ENCODE data around the gene RAB27A.
"Not testable (repeated sequence)": the region's sequence is repeated elsewhere in the genome, so short reads cannot be mapped to it uniquely, and the experiment has no call there.

The RAB27A gene

DNA sequence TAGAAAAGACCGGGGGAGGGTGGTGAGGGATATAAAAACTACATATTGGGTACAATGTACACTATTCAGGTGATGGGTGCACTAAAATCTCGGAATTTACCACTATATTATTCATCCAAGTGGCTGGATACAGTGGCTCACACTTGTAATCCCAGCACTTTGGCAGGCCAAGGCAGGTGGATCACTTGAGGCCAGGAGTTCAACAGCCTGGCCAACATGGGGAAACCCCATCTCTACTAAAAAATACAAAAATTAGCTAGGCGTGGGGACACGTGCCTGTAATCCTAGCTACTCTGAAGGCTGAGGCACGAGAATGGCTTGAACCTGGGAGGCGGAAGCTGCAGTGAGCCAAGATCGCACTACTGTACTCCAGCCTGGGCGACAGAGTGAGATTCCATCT is 37.4 kb downstream of the RAB27A start:
- not testable (repeated sequence) for DNase-seq

DNA sequence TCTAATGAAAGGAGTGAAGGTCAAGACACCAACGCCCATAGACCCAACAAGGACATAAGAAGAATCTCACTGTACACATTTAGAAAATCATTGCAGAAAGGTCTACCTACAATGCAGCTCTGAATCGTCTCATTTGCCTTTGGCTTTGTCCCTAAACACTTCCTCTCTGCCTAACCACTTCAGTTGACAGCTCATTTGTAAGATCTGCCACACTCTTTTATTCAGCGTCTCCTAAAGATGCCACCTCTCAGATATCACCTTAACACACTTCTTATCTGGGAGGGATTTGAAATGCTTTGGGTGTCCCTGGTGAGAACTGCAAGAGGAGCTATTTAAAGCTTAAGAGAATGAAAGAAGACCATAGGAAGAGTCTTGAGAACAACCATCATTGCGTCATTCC is 38.7 kb downstream of the RAB27A start:
- DNase-seq: no peak

DNA sequence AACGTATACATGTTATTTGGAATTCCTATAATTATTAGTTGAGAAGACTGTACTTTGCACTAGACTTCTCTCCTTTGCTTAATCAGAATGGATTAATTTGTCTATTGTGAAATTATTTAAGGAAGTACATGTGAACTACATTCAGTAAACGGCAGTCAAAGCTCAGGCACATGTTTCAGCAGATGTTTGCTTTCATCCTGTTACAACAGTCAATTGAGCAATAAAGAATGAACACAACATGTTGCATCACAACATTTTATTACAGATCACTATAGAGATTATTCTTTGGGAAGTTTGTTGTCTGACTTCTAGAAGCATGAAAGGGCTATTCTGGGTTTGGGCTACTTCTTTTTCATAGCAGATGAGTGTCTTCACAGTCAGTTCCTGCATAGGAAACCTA is 39.2 kb downstream of the RAB27A start:
- no peak for DNase-seq

DNA sequence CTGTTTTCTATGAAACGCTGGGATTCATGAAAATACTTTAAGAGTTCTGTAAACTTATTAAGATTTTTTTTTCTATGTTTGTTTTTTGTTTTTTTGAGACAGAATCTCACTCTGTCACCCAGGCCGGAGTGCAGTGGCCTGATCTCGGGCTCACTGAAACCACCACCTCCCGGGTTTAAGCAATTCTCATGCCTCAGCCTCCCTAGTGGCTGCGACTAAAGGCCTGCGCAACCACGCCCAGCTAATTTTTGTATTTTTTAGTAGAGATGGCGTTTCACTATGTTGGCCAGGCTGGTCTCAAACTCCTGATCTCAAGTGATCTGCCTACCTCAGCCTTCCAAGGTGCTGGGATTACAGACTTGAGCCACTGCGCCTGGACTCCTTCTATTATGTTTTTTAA is 39.7 kb downstream of the RAB27A start:
- DNase-seq: not testable (repeated sequence)

DNA sequence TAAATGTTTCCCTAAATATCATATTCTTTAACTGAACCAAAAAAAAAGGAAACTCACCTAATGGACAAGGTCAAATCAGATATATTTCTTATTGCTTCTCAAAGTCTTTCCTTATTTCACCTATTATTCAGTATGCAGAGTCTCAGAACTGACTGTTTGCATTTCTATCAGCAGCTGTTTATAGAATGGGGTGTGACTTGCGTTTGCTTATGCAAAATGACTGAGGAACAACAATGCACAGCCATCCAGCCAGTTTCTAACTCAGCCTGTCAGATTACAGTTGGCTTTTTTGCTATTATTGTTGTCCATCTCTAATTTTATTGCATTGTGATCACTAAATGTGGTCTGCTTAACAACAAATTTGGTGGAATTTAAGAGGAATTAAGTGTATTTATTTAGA is 40.7 kb downstream of the RAB27A start:
- DNase-seq: no peak

DNA sequence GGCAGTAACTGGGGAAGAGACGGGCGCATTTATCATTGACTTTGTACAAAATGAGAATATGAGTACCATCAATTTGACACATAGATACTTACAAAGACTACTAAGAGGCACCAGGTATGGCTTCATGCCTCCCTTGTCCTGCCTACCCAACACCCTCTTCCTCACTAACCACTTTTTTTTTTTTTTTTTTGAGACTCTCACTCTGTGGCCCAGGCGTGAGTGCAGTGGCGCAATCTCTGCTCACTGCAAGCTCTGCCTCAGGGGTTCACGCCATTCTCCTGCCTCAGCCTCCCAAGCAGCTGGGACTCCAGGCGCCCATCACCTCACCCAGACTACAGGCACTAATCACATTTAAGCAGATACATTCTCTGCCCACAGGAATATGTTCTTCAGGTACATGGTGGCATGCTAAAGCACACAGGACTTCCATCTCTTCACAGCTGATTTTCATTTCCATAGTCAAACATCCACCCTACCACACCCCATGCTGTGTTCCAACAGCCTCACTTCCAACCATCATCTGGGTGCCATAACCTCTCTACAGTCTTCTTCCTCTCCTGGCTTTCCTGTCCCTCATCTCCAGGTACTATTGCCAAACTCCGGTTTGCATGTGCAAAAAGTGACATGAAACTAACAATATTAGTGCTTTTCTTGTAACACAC is 41.7 kb downstream of the RAB27A start:
- DNase-seq: no peak

DNA sequence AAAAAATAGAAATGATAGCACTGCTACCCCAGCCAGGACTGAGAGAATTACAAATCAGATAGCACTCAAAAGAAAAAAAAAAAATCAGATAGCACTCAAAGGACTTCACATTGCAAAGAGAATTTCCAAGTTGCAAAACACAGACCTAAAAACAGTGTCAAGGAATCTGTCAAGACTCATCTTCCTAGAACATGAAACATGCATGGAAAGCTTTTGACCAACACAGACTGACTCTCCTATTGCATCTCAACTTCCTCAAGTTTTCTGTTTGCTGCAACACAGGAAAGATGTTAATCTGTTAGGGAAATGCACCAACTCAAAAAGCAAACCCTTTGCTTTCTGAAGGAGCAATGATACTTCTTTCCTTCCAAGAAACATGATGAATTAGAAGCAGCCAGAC is 42.3 kb downstream of the RAB27A start:
- DNase-seq: no peak

DNA sequence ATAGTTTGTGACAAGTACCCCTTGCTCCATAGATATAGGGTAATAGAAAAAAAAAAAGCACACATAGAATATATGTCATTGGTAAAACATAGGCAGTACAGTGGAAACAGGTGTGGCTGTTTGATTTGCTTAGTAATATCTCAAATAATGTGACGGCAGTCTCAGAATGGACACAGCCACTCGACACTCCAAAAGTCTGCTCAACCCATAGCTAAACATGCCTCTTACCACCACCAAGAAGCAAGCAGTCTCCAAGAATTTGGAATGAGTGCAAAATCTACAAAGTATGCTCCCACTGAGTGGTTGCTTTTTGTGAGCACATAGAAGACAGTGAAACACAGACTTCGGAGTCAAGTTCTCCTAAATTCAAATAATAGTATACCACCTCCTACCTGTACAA is 43.0 kb downstream of the RAB27A start:
- DNase-seq: no peak

DNA sequence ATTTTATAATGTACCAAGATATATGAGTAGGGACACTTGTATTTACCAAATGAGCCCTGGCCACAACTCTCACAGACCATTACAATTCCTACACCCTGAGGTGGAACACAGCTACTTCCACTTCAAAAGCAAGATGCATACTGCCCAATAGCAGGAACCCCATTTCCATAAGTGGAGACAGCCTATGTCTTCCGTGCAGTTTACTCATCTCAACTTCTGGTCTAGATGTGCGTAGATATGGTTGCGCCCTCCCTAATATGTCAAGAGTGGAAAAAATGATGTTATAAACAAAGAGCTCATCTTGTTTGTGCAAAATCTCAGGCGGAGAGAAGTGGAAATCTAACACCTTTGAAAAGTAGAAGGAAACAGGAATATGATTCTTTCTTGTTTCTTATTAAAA is 44.6 kb downstream of the RAB27A start:
- no peak for DNase-seq

DNA sequence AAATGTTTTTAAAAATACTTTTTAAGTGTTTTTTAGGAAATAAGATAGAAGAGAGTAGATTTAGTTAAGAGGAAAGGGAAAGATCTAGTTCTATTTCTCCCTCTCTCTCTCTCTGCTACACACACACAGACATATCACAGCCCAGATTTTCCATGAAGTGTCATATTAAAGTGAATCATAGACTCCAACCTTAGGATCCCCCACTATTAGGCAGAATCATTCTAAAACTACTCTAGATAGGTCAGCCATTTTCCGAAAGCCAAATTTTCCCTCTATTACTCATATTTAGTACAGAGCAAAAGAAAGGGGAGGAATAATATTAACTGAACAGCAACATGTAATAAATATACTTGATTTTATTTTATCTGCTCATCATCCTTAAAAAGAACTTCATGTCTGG is 47.7 kb downstream of the RAB27A start:
- DNase-seq: no peak

DNA sequence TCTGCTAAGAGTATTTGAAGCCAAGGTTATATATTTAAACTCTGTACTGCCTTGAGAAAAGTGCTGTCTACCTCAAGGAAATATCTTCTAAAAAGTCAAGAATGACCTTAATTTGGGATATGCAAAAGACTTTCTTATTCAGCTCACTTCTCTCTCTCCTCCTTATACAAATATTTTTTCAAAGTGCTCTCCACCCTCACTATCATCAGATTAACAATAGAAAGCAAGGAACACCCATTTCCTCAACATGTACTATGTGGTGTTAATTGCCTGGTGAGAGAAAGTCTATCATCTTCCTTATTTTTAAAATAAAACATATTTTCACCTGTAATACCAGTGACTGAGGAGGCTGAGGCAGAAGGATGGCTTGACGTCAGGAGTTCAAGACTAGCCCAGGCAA is 48.4 kb downstream of the RAB27A start:
- no peak for DNase-seq

DNA sequence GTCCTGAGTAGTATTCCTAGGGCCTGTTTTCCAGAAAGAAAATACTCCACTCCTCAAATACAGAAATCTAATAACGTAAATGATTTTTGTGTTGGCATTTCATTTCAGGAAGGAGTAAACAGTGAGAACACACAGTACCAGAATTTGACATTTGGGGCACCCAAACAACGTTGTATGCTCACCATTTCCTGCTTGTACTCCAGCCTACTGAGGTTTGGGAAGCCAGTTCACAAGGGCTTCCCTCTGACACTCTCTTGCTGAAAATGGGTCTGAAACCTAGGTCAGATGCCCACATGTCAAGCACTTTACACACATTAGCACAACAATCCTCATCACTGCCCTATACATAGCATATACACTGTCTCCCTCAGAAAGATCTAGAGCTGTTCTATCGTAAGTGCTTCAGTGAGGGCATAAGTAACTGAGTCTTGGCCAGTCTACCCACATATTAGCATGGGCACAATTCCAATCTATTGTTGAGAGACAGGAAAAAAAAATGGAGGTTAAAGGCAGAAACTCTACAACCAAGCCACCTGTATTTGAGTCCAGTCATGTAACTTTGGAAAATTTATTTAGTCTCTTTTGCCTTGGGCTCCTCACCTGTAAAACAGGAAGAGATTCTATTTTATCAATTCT is 49.4 kb downstream of the RAB27A start:
- DNase-seq: no peak

DNA sequence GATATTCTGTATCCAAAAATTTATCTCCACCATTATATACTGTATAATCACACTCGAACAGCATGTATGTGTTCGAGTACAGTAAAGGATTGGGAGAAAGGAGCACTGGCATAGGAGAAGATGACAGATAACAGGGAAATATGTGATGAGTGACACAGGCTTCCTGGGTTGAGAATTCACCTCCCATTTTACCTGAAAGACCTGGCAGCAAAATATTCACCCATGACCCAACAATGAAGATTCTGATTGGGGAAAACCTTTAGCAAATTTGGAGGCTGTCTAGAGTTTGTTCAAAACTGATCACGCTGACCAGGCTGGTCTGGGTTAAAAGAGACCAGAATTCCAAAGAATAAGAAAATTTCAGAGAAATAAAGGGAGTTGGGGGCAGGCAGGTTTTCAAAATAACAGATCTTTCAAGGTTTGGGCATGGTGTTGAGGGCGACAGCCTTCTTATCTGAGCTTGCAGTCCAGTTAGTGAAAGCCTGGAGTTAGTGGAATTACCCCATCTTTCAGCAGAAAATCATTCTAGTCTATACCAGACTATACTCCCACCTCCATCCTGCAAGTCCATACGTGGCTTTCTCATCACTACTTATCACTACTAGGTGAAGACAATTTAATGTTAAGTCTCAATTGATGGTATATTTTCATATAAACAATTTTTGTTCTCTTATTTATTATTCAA is 50.0 kb downstream of the RAB27A start:
- DNase-seq: no peak

DNA sequence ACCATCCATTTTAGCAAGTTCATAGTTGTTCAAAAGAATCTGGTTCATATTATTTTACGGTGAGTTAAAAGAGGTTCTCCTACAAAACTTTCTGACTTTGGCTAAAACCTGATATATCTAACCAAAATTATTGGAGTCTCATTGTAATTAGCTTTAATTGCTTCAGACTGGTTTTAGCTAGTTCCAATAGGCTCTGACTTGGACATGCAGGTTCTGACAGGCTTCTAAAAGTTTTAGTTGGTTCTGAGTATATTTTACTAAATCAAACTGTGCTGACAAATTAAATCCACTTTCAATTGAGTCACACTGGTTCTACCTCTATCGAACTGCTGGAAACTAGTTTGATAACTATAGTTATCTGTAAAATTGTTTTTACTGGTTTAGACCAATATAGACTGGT is 50.7 kb downstream of the RAB27A start:
- no peak for DNase-seq

DNA sequence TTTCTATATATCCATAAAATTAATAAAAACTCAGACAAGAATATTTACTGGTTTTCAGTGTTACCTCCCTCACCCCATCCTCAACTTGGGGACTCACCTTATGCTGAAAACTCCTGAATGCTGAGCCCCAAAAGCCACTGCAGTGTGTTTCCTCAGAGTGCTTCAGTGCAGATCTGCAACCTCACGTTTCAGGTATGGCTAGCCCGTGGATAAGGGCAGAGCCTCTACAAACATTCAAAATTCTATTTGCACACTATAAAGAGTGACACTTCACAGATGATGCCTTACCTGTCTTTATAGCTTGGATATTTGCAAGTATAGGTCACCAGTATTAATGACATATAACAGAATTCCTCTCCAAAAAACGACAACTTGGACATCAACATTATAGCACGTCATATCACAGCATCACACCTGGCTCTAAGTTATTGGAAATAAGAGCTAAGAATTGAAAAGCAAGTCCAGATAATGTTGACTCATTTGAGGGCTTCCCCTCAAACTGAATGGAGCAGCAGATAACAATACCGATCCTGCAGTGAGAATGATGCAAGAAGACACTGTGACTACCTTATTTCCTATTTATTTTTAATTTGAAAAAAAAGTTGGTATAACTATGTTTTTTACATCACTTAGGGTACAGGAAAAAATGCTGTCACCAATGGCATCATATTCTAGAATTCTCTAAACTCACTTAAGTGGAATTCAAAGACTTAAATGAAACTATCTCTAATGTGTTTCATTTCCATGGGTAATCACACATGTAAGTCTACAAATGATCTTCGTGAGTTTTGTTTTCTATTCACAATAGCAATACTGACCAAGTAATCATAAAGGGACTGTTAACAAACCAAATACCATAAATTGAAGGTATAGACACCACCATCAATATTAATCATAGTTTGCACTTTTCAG is 52.1 kb downstream of the RAB27A start:
- no peak for DNase-seq

DNA sequence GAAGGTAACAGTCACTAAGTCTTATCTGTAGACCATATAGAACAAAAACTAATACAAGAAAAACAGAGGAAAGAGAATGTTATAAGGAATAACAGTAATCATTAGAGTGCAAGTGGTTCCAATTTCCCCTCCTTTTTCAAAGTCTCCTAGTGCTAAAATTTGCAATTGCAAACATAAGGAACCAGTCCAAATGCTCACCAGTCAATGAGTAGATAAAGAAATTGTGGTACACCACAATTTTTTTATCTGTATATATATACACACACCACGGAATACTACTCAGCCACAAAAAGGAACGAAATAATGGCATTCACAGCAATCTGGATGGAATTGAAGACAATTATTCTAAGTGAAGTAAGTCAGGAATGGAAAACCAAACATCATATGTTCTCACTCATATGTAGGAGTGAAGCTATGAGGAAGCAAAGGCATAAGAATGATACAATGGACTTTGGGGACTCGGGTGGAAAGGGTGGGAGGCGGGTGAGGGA is 54.0 kb downstream of the RAB27A start:
- DNase-seq: no peak

DNA sequence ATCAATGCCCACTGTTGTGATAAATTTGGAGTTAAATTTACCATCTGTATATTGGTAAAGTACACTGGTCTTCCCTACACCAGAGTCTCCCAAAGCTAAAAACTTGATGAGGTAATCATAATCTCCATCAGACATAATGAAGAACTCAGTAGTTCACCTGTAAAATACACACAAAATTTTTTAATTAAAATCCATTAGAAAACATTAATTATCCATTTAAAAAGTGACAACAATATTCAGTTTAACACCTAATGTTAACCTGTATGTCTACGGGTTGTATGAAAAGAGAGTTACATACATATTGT is 54.9 kb downstream of the RAB27A start:
- DNase-seq: no peak

DNA sequence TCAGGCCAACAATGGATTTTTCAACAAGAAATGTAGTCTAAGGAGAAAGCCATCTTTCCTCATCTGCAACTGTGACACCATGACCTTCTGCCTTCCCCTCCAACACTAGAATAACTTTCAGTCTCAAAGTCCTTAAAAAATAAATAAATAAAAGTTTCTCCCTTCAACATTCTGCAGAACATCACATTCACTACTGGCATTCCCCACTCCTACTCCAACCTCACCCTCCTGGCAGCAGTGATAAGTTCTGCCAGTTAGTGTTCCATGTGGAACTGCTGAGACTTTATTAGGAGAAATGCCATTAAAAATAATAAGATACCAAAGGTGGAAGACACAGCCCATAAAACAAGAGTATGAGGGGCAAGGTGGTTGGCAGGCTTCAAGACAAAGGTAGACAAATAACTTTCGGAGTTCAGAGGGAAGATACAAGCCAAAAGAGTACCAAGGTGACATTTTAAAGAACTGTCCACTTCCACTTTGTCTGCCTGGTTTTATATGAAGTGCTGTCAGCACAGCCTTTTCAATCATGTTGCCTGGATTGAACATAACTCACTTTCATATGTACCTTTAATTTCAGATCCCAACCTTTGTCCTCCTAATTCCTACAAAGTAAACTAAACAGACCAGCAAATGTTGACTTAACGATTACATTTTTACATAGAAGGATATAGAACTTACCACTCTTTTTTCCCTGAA is 55.4 kb downstream of the RAB27A start:
- DNase-seq: no peak

DNA sequence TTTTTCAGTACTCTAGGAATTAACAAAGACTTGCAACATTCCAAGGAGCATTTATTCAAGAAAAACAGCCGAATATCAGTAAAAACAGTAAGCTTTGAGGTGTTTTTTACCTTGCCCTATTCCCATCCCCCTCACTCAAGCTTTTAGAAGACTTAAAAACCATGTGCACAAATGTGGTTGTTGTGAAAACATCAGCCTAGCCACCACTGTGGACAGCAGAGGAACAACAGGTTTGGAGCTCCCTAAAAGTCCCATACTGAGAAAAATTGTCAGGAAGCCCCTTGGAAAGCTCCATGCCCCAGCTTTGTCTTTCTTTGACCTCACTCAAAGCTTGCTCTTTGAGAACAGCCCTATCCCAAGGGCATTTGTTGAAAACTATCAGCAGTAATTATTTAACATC is 58.2 kb downstream of the RAB27A start:
- DNase-seq: no peak

DNA sequence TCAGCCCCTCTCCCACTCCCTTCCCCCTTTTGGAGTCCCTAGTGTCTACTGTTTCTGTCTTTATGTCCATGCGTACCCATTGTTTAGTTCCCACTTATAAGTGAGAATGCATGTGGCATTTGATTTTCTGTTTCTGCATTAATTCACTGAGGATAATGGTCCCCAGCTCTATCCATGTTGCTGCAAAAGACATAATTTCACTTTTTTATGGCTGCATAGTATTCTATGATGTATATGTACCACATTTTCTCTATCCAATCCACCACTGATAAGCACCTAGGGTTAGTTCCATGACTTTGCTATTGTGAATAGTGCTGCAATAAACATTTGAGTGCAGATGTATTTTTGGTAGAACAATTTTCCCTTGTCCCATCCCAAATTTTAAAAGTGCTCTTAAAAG is 58.7 kb downstream of the RAB27A start:
- DNase-seq: no peak

DNA sequence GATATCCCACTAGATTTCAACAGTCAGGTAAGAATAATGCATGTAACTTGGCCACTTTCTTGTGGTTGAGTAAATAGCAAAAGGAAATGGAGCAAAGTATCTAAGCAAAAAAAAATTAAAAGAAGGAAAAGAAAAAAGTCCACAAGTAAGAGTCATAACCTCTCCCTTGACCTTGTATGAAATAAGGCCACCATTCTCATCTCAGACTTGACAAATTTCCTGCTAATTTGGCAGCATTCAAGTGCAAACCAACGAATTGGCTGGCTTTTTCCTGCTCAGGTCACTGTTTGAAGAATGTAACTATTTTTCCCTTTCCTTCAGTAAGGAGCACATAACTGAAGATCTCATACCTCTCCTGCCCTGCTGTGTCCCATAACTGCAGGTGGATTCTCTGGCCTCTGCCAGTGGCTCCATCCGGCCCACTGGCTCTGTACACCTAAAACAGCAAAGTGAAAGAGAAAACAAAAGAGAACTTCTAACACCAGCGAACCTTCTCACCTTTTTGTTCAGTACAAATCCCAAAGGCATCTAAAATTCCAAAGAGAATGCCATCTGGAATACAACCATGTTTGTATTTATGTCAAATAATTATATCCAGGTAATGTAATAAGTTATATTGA is 59.5 kb downstream of the RAB27A start:
- no peak for DNase-seq
